ENCODE data around the gene RGS6. TPM values are rescaled to one million over a fixed set of nuclear protein-coding genes. Genes with fewer than 3 reads are reported as not detected.

RGS6 gene
- total RNA-seq, 1 donor from 2014 or later, result not detected

GRCh38 chr14:71966528-71966927, 34.3 kb downstream of the RGS6 start:
- TF ChIP-seq CTCF (IDR thresholded peaks at IDR 0.05), result no peak
- H3K36me3 Mint-ChIP-seq (ENCODE audit: low read depth), result no peaks in the 10 kb centered on the region
- no peak for DNase-seq
- no peak overlapping the region for H3K27ac Mint-ChIP-seq
- POLR2A ChIA-PET, result no interaction called here
- ATAC-seq (ENCODE audit: low read depth), result no peak
- CTCF ChIA-PET, result no interaction called here
- H3K4me3 Mint-ChIP-seq, result no peak overlapping the region
- intact Hi-C loops (cut with micrococcal nuclease), result no loop called here
- H3K4me1 Mint-ChIP-seq, result no peaks in the 10 kb centered on the region
- no peaks in the 10 kb centered on the region for H3K9me3 Mint-ChIP-seq
- peaks cover 8% of the 10 kb centered on the region for H3K27me3 Mint-ChIP-seq

GRCh38 chr14:71967704-71968103, 35.5 kb downstream of the RGS6 start:
- no peaks in the 10 kb centered on the region for H3K36me3 Mint-ChIP-seq (ENCODE audit: low read depth)
- no peak for ATAC-seq (ENCODE audit: low read depth)
- no peaks in the 10 kb centered on the region for H3K9me3 Mint-ChIP-seq
- H3K27me3 Mint-ChIP-seq, result peaks cover 8% of the 10 kb centered on the region
- ChIA-PET CTCF (no interaction called here), POLR2A (no interaction called here)
- H3K4me1 Mint-ChIP-seq, result no peaks in the 10 kb centered on the region
- intact Hi-C loops (cut with micrococcal nuclease), result no loop called here
- no peak for DNase-seq
- TF ChIP-seq CTCF (IDR thresholded peaks at IDR 0.05), result no peak
- no peak overlapping the region for H3K4me3 Mint-ChIP-seq
- H3K27ac Mint-ChIP-seq, result no peak overlapping the region

DNA sequence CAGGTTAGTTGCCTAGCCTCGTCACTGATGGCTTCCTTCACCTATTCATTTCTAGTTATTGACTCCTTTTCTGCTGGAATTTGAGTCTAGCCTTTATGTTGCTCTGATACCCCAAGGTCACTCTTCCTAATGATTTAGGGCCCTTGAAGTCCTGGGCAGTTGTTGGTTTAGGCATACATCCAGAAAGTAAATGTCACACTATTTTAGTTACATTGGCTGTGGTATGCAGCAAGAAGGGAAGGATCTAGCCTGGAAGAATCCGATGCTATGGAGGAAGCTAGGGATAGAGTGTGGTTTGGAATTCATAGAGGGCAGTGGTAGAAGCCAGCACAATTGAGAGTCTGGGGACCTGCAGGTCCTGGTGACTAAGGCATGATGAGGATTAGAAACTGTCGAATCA, 38.0 kb downstream of the RGS6 start:
- ATAC-seq (ENCODE audit: low read depth), result no peak
- DNase-seq, result no peak
- H3K27ac Mint-ChIP-seq, result no peak overlapping the region
- no peak for TF ChIP-seq CTCF (IDR thresholded peaks at IDR 0.05)
- H3K4me1 Mint-ChIP-seq, result no peaks in the 10 kb centered on the region
- no peaks in the 10 kb centered on the region for H3K36me3 Mint-ChIP-seq (ENCODE audit: low read depth)
- ChIA-PET POLR2A (no interaction called here), CTCF (no interaction called here)
- no peaks in the 10 kb centered on the region for H3K9me3 Mint-ChIP-seq
- intact Hi-C loops (cut with micrococcal nuclease), result no loop called here
- no peak overlapping the region for H3K4me3 Mint-ChIP-seq
- H3K27me3 Mint-ChIP-seq, result peaks cover 4% of the 10 kb centered on the region

- intact Hi-C loops (cut with micrococcal nuclease), result no loop called here
- H3K9me3 Mint-ChIP-seq, result no peaks in the 10 kb centered on the region
These were observed 53.4 kb downstream of the RGS6 start for GRCh38 chr14:71985538-71986189.

GRCh38 chr14:71988476-71988875, 56.2 kb downstream of the RGS6 start:
- intact Hi-C loops (cut with micrococcal nuclease), result no loop called here
- peaks cover 7% of the 10 kb centered on the region for H3K27me3 Mint-ChIP-seq
- ATAC-seq (ENCODE audit: low read depth) (no peak), DNase-seq (no peak)
- no peaks in the 10 kb centered on the region for H3K9me3 Mint-ChIP-seq
- H3K36me3 Mint-ChIP-seq (ENCODE audit: low read depth), result no peaks in the 10 kb centered on the region
- ChIA-PET CTCF (no interaction called here), POLR2A (no interaction called here)
- no peaks in the 10 kb centered on the region for H3K4me1 Mint-ChIP-seq
- no peak for TF ChIP-seq CTCF (IDR thresholded peaks at IDR 0.05)
- no peak overlapping the region for H3K27ac Mint-ChIP-seq
- no peak overlapping the region for H3K4me3 Mint-ChIP-seq

More at GRCh38 chr14:71985538-71986189, 53.4 kb downstream of the RGS6 start:
- DNase-seq (no peak), ATAC-seq (ENCODE audit: low read depth) (no peak)
- Mint-ChIP-seq H3K27ac (no peak overlapping the region), H3K36me3 (ENCODE audit: low read depth) (no peaks in the 10 kb centered on the region), H3K4me3 (no peak overlapping the region), H3K27me3 (peaks cover 13% of the 10 kb centered on the region), H3K4me1 (no peaks in the 10 kb centered on the region)
- POLR2A ChIA-PET, result no interaction called here
- no peak for TF ChIP-seq CTCF (IDR thresholded peaks at IDR 0.05)
- CTCF ChIA-PET, result no interaction called here
